Adrenal gland (tissue), 12 donors: ENCODE results near the gene UACA. TPM values are rescaled to one million over a fixed set of nuclear protein-coding genes. Genes with fewer than 3 reads are reported as not detected.

Experiments used
- DNase-seq, 7 donors: peaks; one replicate each; pipeline ENCODE4 v3.0.0-alpha.2; 2019 to 2020
- H3K27ac ChIP-seq, 5 donors: fragments of 200-600 bp; sonication (generic) in 4 of 5; 1 replicate in 3 of 5; 2 replicates in 2 of 5; pipeline versions ENCODE4 v1.5.1 to v1.8.0; 2016 to 2020; ENCODE audit warnings: mild to moderate bottlenecking in 1 of 5
- H3K27me3 ChIP-seq: fragments of 200-600 bp; 2 replicates; pipeline ENCODE4 v1.8.0; 2021
- H3K36me3 ChIP-seq, 2 donors: fragments of 200-600 bp; replicated peaks in 1 of 2; 1 replicate in 1 of 2; 2 replicates in 1 of 2; pipeline versions ENCODE4 v1.5.1 to v1.8.0; 2018 to 2022
- H3K4me1 ChIP-seq, 2 donors: fragments of 200-600 bp; replicated peaks in 1 of 2; 1 replicate in 1 of 2; 2 replicates in 1 of 2; pipeline versions ENCODE4 v1.5.1 to v1.8.0; 2018 to 2021
- H3K4me3 ChIP-seq, 4 donors: fragments of 200-600 bp; sonication (generic) in 3 of 4; one replicate each; pipeline ENCODE4 v1.5.1; 2016 to 2018
- H3K9me3 ChIP-seq, 3 donors: fragments of 200-600 bp; sonication (generic) in 1 of 3; replicated peaks in 1 of 3; 1 replicate in 2 of 3; 2 replicates in 1 of 3; pipeline versions ENCODE4 v1.5.1 to v1.8.0; 2016 to 2021
- CTCF ChIP-seq, 6 experiments: fragments of 450-650 bp in 4 of 6; fragments of 200-600 bp in 2 of 6; sonication (generic) in 1 of 6; IDR thresholded peaks; 1 replicate in 5 of 6; 2 replicates in 1 of 6; pipeline versions ENCODE4 v1.5.1 to v1.8.0; 2016 to 2021; ENCODE audit warnings: antibody characterized with exemption in 6 of 6, mild to moderate bottlenecking in 2 of 6, moderate library complexity in 1 of 6
- POLR2A ChIP-seq, 2 donors: fragments of 450-650 bp; IDR thresholded peaks; one replicate each; pipeline ENCODE4 v1.6.1; 2017; ENCODE audit warnings: antibody characterized with exemption in 2 of 2, mild to moderate bottlenecking in 2 of 2, moderate library complexity in 1 of 2
- WGBS, 4 donors: extraction: QIAGEN DNeasy Blood & Tissue Kit in 2 of 4; methylation state at CpG; one replicate each; pipeline versions ENCODE4 v1.1.5 to v1.1.7; 2013 to 2017; 5-methylcytosine and 5-hydroxymethylcytosine counted together
- intact Hi-C, 2 donors: fragments of 100-400 bp; cut with DNase I; formaldehyde crosslinking; loops; one replicate each; pipeline versions ENCODE4 v1.14.1 to v1.15.0; 2022 to 2023
- polyA plus RNA-seq, 3 donors: library from polyadenylated mRNA; stranded (reverse); fragments of 200-250 nt in 2 of 3; fragments of 350-450 nt in 1 of 3; fragmentation: Illumina TruSeq in 1 of 3; extraction: RNeasy Lipid Tissue Mini Kit (QIAGEN cat#74804) in 1 of 3; gene quantifications; one replicate each; pipeline ENCODE4 v1.2.3, GENCODE V29; 2013 to 2014
- total RNA-seq, 9 donors: library from RNA; depleted of rRNA in 4 of 9; stranded (reverse); fragments of >200 nt in 4 of 9; fragments of 120-200 nt in 1 of 9; fragmentation: NEBNext Ultra II Directional in 1 of 9; extraction: Animal tissue kit (Norgen Biotek cat#: 25700) in 1 of 9; gene quantifications; one replicate each; pipeline versions ENCODE4 v1.1.0 to v1.2.4, GENCODE V29; 2013 to 2023
- donor health status: healthy with polysubstance abuse.
- donor health status: Bipolar disorder and iron deficiency.
- donor health status: DM: yes; HTN: yes; CAD: no.
- donor health status: DM: no; HTN: no; CAD: no.
- donor health status: DM: no; HTN: no; CAD: no.
- donor health status: DM: yes; HTN: yes; CAD: no.

UACA gene
- total and polyA plus RNA-seq, 12 donors = 16.7 to 186 (median 39.1) TPM

DNA sequence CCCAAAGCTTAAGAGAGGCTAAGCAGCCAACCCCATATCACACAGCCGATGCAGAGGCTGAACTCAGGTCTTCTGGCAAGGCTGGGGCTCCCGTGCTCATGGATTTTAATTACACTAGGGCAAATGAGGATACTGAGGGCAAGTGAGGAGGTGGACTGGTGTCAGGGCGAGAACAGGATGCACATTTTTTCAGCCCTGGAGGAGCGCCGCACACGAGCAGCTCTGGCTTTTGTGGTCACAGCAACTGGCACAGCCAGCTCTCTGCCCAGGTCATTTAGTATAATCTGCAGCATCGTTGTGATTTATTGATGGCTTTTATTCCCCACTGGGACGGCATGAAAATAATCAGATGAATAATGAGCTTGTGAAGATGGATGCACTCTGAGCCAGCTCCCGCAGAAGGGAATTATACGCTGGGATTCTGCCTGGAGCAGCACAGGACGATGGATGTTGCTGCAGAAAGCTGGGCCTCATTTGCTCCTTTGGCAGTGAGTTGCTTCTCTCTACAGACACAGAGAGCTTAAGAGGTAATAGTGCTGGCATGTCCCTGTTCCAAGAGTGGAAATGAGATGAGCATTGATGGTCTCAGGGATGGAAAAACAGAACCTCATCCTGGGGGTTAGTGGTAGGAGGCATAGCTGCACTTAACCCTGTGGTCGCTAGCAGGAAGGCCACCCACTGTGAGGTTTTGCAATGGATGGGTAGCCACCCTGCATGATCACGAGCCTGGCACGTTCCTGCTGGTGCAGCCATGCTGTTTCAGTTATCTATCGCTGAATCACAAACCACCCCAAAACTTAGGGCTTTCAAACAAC, 135.4 kb downstream of the UACA start:
- 53 to 63% (median 56%) methylated on average over 14 to 15 of the region's 15 CpGs for WGBS, 4 donors
- TF ChIP-seq CTCF (IDR thresholded peaks at IDR 0.05) = no peak
- H3K27me3 ChIP-seq = no peaks in the 10 kb centered on the region
- H3K9me3 ChIP-seq = peaks cover 0 to under 1% (median 0%) of the 10 kb centered on the region in 3 donors
- H3K4me3 ChIP-seq = no peak overlapping the region
- H3K4me1 ChIP-seq = no peaks in the 10 kb centered on the region
- peak in 1 of 7 donors; percentile 62 for DNase-seq
- peak overlapping the region in 2 of 5 donors; percentile 13 to 16 for H3K27ac ChIP-seq
- intact Hi-C loops = no loop called here
- H3K36me3 ChIP-seq = no peaks in the 10 kb centered on the region

DNA sequence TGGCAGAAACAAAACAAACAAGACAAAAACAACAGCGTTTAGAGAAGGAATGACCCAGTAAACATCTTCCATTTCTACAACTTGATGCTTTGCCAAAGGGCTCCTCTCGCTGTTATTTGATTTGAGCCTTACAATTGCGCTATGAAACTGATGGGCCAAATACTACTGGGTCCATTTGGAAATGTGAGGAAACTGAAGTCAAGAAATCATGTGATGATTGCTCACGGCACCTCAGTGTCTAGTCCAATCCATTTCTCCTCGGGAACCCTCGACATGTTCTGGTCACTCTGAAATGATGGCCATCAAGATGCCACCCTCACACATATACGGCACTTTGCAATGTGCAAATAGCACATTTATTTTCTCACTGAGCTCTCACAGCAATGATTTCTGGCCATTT, 136.0 kb downstream of the UACA start:
- intact Hi-C loops = no loop called here
- no peak for DNase-seq
- TF ChIP-seq CTCF (IDR thresholded peaks at IDR 0.05) (no peak), POLR2A (IDR thresholded peaks at IDR 0.05) (no peak)
- Histone ChIP-seq H3K4me3 (no peak overlapping the region), H3K9me3 (peaks cover 0 to 6% (median 0%) of the 10 kb centered on the region in 3 donors), H3K27me3 (no peaks in the 10 kb centered on the region), H3K36me3 (no peaks in the 10 kb centered on the region), H3K27ac (peak overlapping the region in 1 of 5 donors; percentile 13), H3K4me1 (no peaks in the 10 kb centered on the region)
- WGBS, 4 donors = 66 to 78% (median 69%) methylated on average over 7 of the region's 7 CpGs

GRCh38 chr15:70625438-70625837, 137.9 kb downstream of the UACA start:
- TF ChIP-seq CTCF (IDR thresholded peaks at IDR 0.05) = no peak
- no peak for TF ChIP-seq POLR2A (IDR thresholded peaks at IDR 0.05)
- no peak for DNase-seq
- no peak overlapping the region for H3K4me3 ChIP-seq
- H3K4me1 ChIP-seq = no peaks in the 10 kb centered on the region
- no peaks in the 10 kb centered on the region for H3K36me3 ChIP-seq
- H3K27ac ChIP-seq = no peak overlapping the region
- peaks cover 0 to 12% (median 0%) of the 10 kb centered on the region in 3 donors for H3K9me3 ChIP-seq
- intact Hi-C loops = no loop called here
- 34 to 37% (median 35%) methylated on average over 3 of the region's 3 CpGs for WGBS, 4 donors
- no peaks in the 10 kb centered on the region for H3K27me3 ChIP-seq

DNA sequence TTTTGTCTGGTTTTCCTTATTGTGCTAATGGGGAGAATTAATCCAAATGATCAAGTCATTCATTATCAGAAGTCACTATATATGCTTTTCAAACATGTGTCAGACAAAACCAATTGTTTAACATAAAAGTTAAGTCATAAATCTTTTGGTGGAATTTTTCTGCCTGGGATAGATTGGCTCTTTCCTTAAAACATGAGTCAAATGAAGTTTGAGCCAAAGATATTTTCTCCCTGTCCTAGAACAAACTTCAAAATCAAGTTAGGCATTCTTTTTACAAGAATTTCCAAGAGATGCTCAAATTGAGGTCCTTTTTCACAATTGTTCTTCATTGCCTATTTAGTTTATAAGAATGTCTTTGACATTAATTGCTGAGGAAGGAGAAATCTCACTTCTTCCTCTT, 138.3 kb downstream of the UACA start:
- intact Hi-C loops = no loop called here
- Histone ChIP-seq H3K27me3 (no peaks in the 10 kb centered on the region), H3K27ac (no peak overlapping the region), H3K36me3 (no peaks in the 10 kb centered on the region), H3K9me3 (peaks cover 0 to 12% (median 0%) of the 10 kb centered on the region in 3 donors), H3K4me1 (no peaks in the 10 kb centered on the region), H3K4me3 (no peak overlapping the region)
- DNase-seq = no peak
- no peak for TF ChIP-seq POLR2A (IDR thresholded peaks at IDR 0.05)
- no peak for TF ChIP-seq CTCF (IDR thresholded peaks at IDR 0.05)
